Erythroblast (primary cell): Measurements from ENCODE around the gene TBC1D2.
A peak's percentile ranks its signal among the peaks of the same experiment; 100 is the strongest.

ENCODE experiments used
- DNase-seq, 2 experiments: peaks; one replicate each; lab custom pipeline; 2025; lab: John Stamatoyannopoulos, UW
- GATA1 ChIP-seq: IDR thresholded peaks from 2 replicates; pipeline ENCODE4 v1.6.1; 2011; ENCODE audit warnings: low read depth, mild to moderate bottlenecking, control low read depth, low read length, moderate library complexity
- POLR2A ChIP-seq: IDR thresholded peaks from 2 replicates; pipeline ENCODE4 v1.6.1; 2011; ENCODE audit warnings: mild to moderate bottlenecking, low read length

Gene TBC1D2

GRCh38 chr9:98191671-98192502 lies 63.6 kb downstream of the TBC1D2 start:
- TF ChIP-seq GATA1 (no peak), POLR2A (no peak)

GRCh38 chr9:98191181-98191608 lies 64.3 kb downstream of the TBC1D2 start:
- no peak for TF ChIP-seq POLR2A
- no peak for TF ChIP-seq GATA1
- no peak for DNase-seq

More at GRCh38 chr9:98191671-98192502, 63.6 kb downstream of the TBC1D2 start:
- peak; percentile 20 to 32 for DNase-seq

GRCh38 chr9:98190757-98191105 lies 64.7 kb downstream of the TBC1D2 start:
- TF ChIP-seq POLR2A, result no peak
- TF ChIP-seq GATA1, result no peak
- DNase-seq, result no peak

- DNase-seq, result no peak
- TF ChIP-seq POLR2A, result no peak
- no peak for TF ChIP-seq GATA1
Measured at GRCh38 chr9:98189412-98189811, 66.0 kb downstream of the TBC1D2 start.

DNA sequence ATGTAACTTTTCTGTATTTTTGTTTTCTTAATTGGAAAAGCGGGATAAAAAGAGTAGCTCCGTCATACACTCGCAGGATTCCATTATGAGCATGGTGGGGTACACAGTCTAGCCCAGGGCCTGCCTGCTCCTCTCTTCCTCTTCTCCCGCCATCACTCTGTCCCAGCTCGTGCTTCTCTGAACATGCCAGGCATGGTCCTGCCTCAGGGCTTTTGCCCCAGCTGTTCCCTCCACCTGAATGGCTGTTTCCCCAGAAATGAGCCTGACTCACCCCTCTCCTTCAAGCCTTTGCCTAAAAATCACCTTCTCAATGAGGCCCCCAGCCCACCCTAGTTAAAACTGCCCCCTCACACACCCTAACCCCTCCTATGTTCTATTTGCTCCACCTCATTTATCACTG lies 67.5 kb downstream of the TBC1D2 start:
- TF ChIP-seq GATA1 (no peak), POLR2A (no peak)
- no peak for DNase-seq

DNA sequence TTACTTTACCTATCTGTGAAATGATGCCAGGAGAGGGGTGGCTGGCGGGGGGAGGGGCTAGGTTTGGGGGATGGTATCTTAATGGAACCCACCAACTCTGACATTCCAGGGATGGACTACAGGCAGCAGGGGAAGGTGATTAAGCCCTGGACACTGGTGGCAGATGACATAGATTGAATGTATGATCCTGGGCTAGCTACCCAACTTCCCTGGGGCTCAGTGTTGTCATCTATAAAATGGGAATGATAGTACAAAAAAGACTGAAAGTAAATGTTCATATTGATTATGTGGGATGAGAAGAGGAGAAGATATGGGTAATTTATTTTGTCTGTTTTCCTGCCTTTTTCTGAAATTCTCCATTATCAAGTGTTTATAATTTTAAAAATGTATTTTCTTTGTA lies 69.2 kb downstream of the TBC1D2 start:
- TF ChIP-seq POLR2A, result no peak
- TF ChIP-seq GATA1, result no peak
- no peak for DNase-seq

DNA sequence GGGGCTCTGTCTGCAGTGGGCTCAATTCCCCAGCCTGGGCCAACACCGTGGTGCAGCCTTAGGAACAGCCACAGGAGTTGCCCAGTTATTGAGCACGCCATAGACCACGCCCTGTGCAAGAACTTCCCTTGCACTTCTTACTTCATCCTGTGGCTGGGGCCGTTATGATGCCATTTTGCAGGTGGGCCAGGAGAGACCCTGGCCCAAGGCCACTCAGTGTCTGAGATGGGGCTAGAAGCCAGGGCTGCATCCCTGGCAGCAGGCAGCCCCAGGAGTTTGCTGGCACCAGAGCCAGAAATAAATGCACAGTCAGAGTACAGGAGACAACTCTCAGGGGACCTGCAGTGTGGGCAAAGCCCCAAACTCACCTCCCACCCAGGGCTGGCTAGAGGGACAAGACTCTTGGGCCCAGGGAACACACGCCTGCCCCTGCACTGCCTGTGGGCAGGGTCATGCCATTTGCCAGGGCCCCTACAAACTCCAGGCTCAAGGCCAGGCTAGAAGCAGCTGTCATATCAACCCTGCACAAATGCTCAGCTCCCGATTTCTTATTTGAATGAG lies 69.8 kb downstream of the TBC1D2 start:
- peak; percentile 16 to 60 for DNase-seq
- TF ChIP-seq GATA1 (no peak), POLR2A (no peak)

GRCh38 chr9:98185021-98185567 lies 70.4 kb downstream of the TBC1D2 start:
- no peak for TF ChIP-seq GATA1
- TF ChIP-seq POLR2A, result no peak
- DNase-seq, result no peak

DNA sequence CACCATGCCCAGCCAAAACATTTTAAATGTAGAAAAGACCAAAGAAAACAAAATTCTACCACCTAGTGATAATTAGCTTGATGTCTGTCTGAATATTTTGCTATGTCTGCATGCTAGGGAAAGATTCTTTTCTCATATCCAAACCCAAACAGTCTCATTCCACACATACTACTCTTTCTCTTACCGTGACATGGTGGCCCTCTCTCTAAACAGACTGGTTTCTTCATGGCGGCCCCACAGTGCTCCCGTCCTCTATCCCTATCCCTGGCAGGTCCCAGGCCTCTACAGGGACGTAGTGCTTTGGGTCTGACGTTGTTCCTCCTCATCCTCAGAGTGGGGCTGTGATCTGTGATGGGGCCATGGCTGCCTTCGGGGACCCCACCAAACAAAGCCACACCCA lies 71.1 kb downstream of the TBC1D2 start:
- no peak for TF ChIP-seq POLR2A
- no peak for TF ChIP-seq GATA1
- DNase-seq, result no peak

- peak in 1 of 2 experiments; percentile 11 for DNase-seq
- no peak for TF ChIP-seq GATA1
- TF ChIP-seq POLR2A, result no peak
Measured at GRCh38 chr9:98182889-98183599, 72.4 kb downstream of the TBC1D2 start.

DNA sequence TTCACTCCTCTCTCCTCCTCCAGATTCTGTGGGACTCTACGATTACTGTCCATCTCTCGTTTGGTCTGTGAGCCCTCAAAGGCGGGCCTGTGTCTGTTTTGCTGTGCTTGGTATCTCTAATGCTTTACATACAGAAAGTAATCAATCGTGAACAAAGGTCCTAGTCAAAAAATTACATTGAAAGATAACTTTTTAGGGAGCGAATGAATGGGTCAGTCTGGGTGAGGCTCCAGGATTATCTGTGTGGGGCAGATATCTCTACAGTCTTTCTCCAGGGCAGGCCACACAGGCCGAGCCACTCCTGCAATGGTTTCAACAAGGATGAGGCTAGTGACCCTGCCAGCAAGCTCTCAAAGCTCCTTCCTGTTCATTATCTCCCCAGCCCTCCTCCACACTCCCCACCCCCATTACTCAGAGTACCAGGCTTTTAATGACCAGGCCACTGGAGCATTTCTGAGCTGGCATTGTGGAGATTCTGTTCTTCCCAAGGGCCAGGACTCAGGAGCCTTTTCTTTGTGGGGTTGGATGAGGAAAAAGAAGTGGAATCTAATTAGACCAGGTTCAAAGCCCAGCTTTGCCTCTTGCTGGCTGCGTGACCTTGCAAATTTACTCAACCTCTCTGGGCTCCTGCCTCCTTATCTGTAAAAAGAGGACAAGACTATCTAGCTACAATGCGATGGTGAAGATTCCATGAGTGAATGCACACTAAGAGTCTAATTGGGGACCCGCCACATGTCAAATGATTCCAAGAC lies 73.2 kb downstream of the TBC1D2 start:
- TF ChIP-seq GATA1 (peak; percentile 20), POLR2A (no peak)
- peak; percentile 78 to 96 for DNase-seq

GRCh38 chr9:98181746-98182068 lies 73.7 kb downstream of the TBC1D2 start:
- DNase-seq, result no peak
- no peak for TF ChIP-seq POLR2A
- TF ChIP-seq GATA1, result no peak

DNA sequence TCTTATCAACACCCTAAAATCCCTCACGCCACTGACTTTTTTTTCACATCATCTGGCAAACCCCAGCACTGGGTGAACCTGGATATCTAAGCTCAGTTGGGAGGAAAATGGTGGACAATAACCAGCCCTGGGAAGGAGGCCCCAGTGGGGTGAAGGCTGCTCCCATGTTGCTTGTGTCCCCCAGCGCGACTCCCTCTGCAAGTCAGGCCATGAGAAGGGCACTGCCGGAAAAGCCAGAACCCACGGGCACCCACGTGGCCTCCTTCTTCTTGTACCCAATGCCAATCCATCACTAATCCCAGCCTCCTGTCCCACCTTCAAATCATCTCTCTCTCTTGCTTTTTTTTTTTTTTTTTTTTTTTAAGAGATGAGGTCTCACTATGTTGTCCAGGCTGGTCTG lies 74.5 kb downstream of the TBC1D2 start:
- no peak for DNase-seq
- TF ChIP-seq POLR2A (no peak), GATA1 (no peak)
